ENCODE data around the gene CCDC197.

CCDC197 gene

GRCh38 chr14:93977790-93978581 is 19.1 kb upstream of the CCDC197 start:
- no peak overlapping the region for H3K4me3 ChIP-seq (ENCODE audit: low read length)
- TF ChIP-seq ZNF274 (IDR thresholded peaks at IDR 0.05; ENCODE audit: low read depth, low read length) = no peak

GRCh38 chr14:93978735-93979134 is 18.4 kb upstream of the CCDC197 start:
- no peak overlapping the region; the same call in 1 of the 2 replicates for H3K4me3 ChIP-seq (ENCODE audit: low read length)

GRCh38 chr14:93980456-93981201 is 16.5 kb upstream of the CCDC197 start:
- no peak for TF ChIP-seq ZNF274 (IDR thresholded peaks at IDR 0.05; ENCODE audit: low read depth, low read length)
- no peak overlapping the region for H3K4me3 ChIP-seq (ENCODE audit: low read length)

More at GRCh38 chr14:93978735-93979134, 18.4 kb upstream of the CCDC197 start:
- TF ChIP-seq ZNF274 (IDR thresholded peaks at IDR 0.05; ENCODE audit: low read depth, low read length) = no peak

GRCh38 chr14:93981316-93982229 is 15.5 kb upstream of the CCDC197 start:
- no peak overlapping the region for H3K4me3 ChIP-seq (ENCODE audit: low read length)
- TF ChIP-seq ZNF274 (IDR thresholded peaks at IDR 0.05; ENCODE audit: low read depth, low read length) = no peak

GRCh38 chr14:93982230-93983007 is 14.7 kb upstream of the CCDC197 start:
- TF ChIP-seq ZNF274 (IDR thresholded peaks at IDR 0.05; ENCODE audit: low read depth, low read length) = no peak
- no peak overlapping the region for H3K4me3 ChIP-seq (ENCODE audit: low read length)

- no peak for TF ChIP-seq ZNF274 (IDR thresholded peaks at IDR 0.05; ENCODE audit: low read depth, low read length)
- no peak overlapping the region for H3K4me3 ChIP-seq (ENCODE audit: low read length)
Measured at GRCh38 chr14:93984070-93984469, 13.0 kb upstream of the CCDC197 start.

- no peak overlapping the region for H3K4me3 ChIP-seq (ENCODE audit: low read length)
- no peak for TF ChIP-seq ZNF274 (IDR thresholded peaks at IDR 0.05; ENCODE audit: low read depth, low read length)
Measured at GRCh38 chr14:93984987-93985410, 12.1 kb upstream of the CCDC197 start.

GRCh38 chr14:93986955-93987354 is 10.1 kb upstream of the CCDC197 start:
- H3K4me3 ChIP-seq (ENCODE audit: low read length) = no peak overlapping the region
- TF ChIP-seq ZNF274 (IDR thresholded peaks at IDR 0.05; ENCODE audit: low read depth, low read length) = no peak

GRCh38 chr14:93987376-93987775 is 9.7 kb upstream of the CCDC197 start:
- no peak overlapping the region for H3K4me3 ChIP-seq (ENCODE audit: low read length)
- no peak for TF ChIP-seq ZNF274 (IDR thresholded peaks at IDR 0.05; ENCODE audit: low read depth, low read length)

GRCh38 chr14:93987815-93988476 is 9.2 kb upstream of the CCDC197 start:
- no peak for TF ChIP-seq ZNF274 (IDR thresholded peaks at IDR 0.05; ENCODE audit: low read depth, low read length)
- H3K4me3 ChIP-seq (ENCODE audit: low read length) = no peak overlapping the region

GRCh38 chr14:93989939-93990338 is 7.2 kb upstream of the CCDC197 start:
- TF ChIP-seq ZNF274 (IDR thresholded peaks at IDR 0.05; ENCODE audit: low read depth, low read length) = no peak
- H3K4me3 ChIP-seq (ENCODE audit: low read length) = no peak overlapping the region

- no peak for TF ChIP-seq ZNF274 (IDR thresholded peaks at IDR 0.05; ENCODE audit: low read depth, low read length)
- no peak overlapping the region for H3K4me3 ChIP-seq (ENCODE audit: low read length)
Measured at GRCh38 chr14:93991212-93991611, 5.9 kb upstream of the CCDC197 start.

GRCh38 chr14:93991649-93992048 is 5.5 kb upstream of the CCDC197 start:
- TF ChIP-seq ZNF274 (IDR thresholded peaks at IDR 0.05; ENCODE audit: low read depth, low read length) = no peak
- no peak overlapping the region for H3K4me3 ChIP-seq (ENCODE audit: low read length)

Data from GM08714 (cell line).